Pons (tissue), 1 donor: ENCODE data around the gene ZNF689.
A peak's percentile ranks its signal among the peaks of the same experiment; 100 is the strongest.

ENCODE experiments used
- DNase-seq: peaks from one replicate; pipeline ENCODE4 v3.0.0-alpha.2; 2016; ENCODE audit warnings: low spot score

ZNF689 gene

GRCh38 chr16:30562021-30562420 lies 48.2 kb downstream of the ZNF689 start:
- DNase-seq, result no peak

GRCh38 chr16:30561089-30561816 lies 48.9 kb downstream of the ZNF689 start:
- DNase-seq, result no peak

GRCh38 chr16:30559690-30560089 lies 50.5 kb downstream of the ZNF689 start:
- no peak for DNase-seq

- no peak for DNase-seq
Measured at GRCh38 chr16:30558789-30559377, 51.3 kb downstream of the ZNF689 start.

GRCh38 chr16:30557957-30558788 lies 52.0 kb downstream of the ZNF689 start, which contains the start of gene ZNF764:
Gene ZNF764, minus strand, starts transcription at chr16:30558374. Its CDS starts 192 bp downstream, at chr16:30558182.
- DNase-seq, result peak; percentile 99

GRCh38 chr16:30557707-30557956 lies 52.6 kb downstream of the ZNF689 start:
- no peak for DNase-seq

GRCh38 chr16:30556125-30556473 lies 54.1 kb downstream of the ZNF689 start:
- DNase-seq, result no peak

- no peak for DNase-seq
Measured at GRCh38 chr16:30555315-30556124, 54.7 kb downstream of the ZNF689 start.

- DNase-seq, result no peak
Measured at GRCh38 chr16:30554557-30555314, 55.5 kb downstream of the ZNF689 start.

GRCh38 chr16:30553393-30553899 lies 56.7 kb downstream of the ZNF689 start:
- no peak for DNase-seq

GRCh38 chr16:30552956-30553355 lies 57.2 kb downstream of the ZNF689 start:
- DNase-seq, result no peak
